HG03095 (cell line): ENCODE measurements around the gene PHRF1.

Experiments
- ATAC-seq: cut with Tn5 transposase; IDR thresholded peaks from one replicate; pipeline ENCODE4 v1.9.1; 2021; ENCODE audit warnings: moderate library complexity; ENCODE audit not compliant: unreplicated experiment

Gene PHRF1

GRCh38 chr11:538431-539051 is 37.7 kb upstream of the PHRF1 start:
- no peak for ATAC-seq

GRCh38 chr11:539971-540481 is 36.2 kb upstream of the PHRF1 start:
- no peak for ATAC-seq

- no peak for ATAC-seq
Observed at GRCh38 chr11:540583-541432, 35.5 kb upstream of the PHRF1 start.

GRCh38 chr11:541433-541885 is 34.8 kb upstream of the PHRF1 start:
- ATAC-seq: no peak

- ATAC-seq: no peak
Observed at GRCh38 chr11:544817-545166, 31.5 kb upstream of the PHRF1 start.

GRCh38 chr11:545171-545570 is 31.1 kb upstream of the PHRF1 start:
- ATAC-seq: no peak

- ATAC-seq: no peak
Observed at GRCh38 chr11:548700-549603, 27.3 kb upstream of the PHRF1 start.

GRCh38 chr11:550021-550745 is 26.1 kb upstream of the PHRF1 start:
- no peak for ATAC-seq

GRCh38 chr11:550746-551085 is 25.6 kb upstream of the PHRF1 start:
- ATAC-seq: no peak

GRCh38 chr11:551131-551530 is 25.1 kb upstream of the PHRF1 start:
- no peak for ATAC-seq

- ATAC-seq: no peak
Observed at GRCh38 chr11:551596-551995, 24.7 kb upstream of the PHRF1 start.

GRCh38 chr11:553083-553987 is 22.9 kb upstream of the PHRF1 start:
- no peak for ATAC-seq

- no peak for ATAC-seq
Observed at GRCh38 chr11:553988-554340, 22.3 kb upstream of the PHRF1 start.

- ATAC-seq: no peak
Observed at GRCh38 chr11:554428-555226, 21.6 kb upstream of the PHRF1 start.

GRCh38 chr11:555227-555779 is 21.0 kb upstream of the PHRF1 start:
- no peak for ATAC-seq

- no peak for ATAC-seq
Observed at GRCh38 chr11:555780-556661, 20.2 kb upstream of the PHRF1 start.

- ATAC-seq: no peak
Observed at GRCh38 chr11:556662-557256, 19.5 kb upstream of the PHRF1 start.
